HL-60 (cell line): ENCODE results near the gene PSAP.

Experiments
- DNase-seq, 2 experiments: peaks; one replicate each; pipeline ENCODE4 v3.0.0-alpha.2; 2010 to 2020; ENCODE audit warnings: low read depth in 1 of 2, low spot score in 1 of 2
- H3K27ac ChIP-seq: fragments of 250-450 bp; sonication (Bioruptor Pico); replicated peaks from 2 replicates; pipeline ENCODE4 v1.5.1; 2020; ENCODE audit warnings: mild to moderate bottlenecking, moderate library complexity
- H3K27me3 ChIP-seq: fragments of 250-450 bp; sonication (Bioruptor Pico); 2 replicates; pipeline ENCODE4 v1.5.1; 2021; ENCODE audit warnings: mild to moderate bottlenecking, moderate library complexity; ENCODE audit not compliant: insufficient read depth, poor library complexity, severe bottlenecking
- H3K4me3 ChIP-seq: replicated peaks from 2 replicates; pipeline ENCODE4 v1.5.1; 2011; ENCODE audit warnings: mild to moderate bottlenecking, control low read depth, low read length; ENCODE audit not compliant: insufficient read depth
- CTCF ChIP-seq: IDR thresholded peaks from one replicate; pipeline ENCODE4 v1.5.1; 2011; ENCODE audit warnings: low read length, control low read depth, inconsistent platforms; ENCODE audit not compliant: insufficient read depth
- GABPA ChIP-seq: IDR thresholded peaks from 2 replicates; pipeline ENCODE4 v1.6.1; 2012; ENCODE audit warnings: low read depth
- POLR2AphosphoS5 ChIP-seq: IDR thresholded peaks from 2 replicates; pipeline ENCODE4 v1.6.1; 2012; ENCODE audit warnings: low read depth
- SPI1 ChIP-seq: IDR thresholded peaks from 2 replicates; pipeline ENCODE4 v1.6.1; 2012; ENCODE audit warnings: low read depth, mild to moderate bottlenecking, borderline replicate concordance
- TF ChIP-seq, protein P1 (sequence below): IDR thresholded peaks from 2 replicates; pipeline ENCODE4 v1.6.1; 2012; ENCODE audit warnings: low read depth; ENCODE audit not compliant: insufficient replicate concordance

The PSAP gene

GRCh38 chr10:71833451-71834342 is 17.4 kb downstream of the PSAP start:
- Histone ChIP-seq H3K27ac (no peak overlapping the region), H3K4me3 (no peak overlapping the region), H3K27me3 (no peaks in the 10 kb centered on the region)
- no peak for DNase-seq
- TF ChIP-seq POLR2AphosphoS5 (no peak), SPI1 (no peak), CTCF (no peak), GABPA (no peak)
- TF ChIP-seq, protein P1, sequence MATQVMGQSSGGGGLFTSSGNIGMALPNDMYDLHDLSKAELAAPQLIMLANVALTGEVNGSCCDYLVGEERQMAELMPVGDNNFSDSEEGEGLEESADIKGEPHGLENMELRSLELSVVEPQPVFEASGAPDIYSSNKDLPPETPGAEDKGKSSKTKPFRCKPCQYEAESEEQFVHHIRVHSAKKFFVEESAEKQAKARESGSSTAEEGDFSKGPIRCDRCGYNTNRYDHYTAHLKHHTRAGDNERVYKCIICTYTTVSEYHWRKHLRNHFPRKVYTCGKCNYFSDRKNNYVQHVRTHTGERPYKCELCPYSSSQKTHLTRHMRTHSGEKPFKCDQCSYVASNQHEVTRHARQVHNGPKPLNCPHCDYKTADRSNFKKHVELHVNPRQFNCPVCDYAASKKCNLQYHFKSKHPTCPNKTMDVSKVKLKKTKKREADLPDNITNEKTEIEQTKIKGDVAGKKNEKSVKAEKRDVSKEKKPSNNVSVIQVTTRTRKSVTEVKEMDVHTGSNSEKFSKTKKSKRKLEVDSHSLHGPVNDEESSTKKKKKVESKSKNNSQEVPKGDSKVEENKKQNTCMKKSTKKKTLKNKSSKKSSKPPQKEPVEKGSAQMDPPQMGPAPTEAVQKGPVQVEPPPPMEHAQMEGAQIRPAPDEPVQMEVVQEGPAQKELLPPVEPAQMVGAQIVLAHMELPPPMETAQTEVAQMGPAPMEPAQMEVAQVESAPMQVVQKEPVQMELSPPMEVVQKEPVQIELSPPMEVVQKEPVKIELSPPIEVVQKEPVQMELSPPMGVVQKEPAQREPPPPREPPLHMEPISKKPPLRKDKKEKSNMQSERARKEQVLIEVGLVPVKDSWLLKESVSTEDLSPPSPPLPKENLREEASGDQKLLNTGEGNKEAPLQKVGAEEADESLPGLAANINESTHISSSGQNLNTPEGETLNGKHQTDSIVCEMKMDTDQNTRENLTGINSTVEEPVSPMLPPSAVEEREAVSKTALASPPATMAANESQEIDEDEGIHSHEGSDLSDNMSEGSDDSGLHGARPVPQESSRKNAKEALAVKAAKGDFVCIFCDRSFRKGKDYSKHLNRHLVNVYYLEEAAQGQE, result no peak

DNA sequence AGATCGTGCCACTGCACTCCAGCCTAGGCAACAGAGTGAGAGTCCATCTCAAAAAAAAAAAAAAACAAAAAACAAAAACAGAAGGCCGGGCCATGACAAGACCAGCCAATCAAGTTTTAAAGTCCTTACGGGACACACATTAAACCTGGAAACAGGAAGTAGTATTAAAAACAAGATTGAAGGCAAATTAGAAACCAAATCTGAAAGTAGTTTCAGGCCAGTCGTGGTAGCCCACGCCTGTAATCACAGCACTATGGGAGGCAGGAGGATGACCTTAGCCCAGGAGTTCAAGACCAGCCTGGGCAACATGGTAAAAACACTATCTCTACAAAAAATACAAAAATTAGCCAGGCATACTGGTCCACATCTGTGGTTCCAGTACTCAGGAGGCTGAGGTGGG is 18.1 kb downstream of the PSAP start:
- no peak overlapping the region for H3K4me3 ChIP-seq
- H3K27me3 ChIP-seq, result no peaks in the 10 kb centered on the region
- TF ChIP-seq, protein P1, result no peak
- TF ChIP-seq CTCF (no peak), POLR2AphosphoS5 (no peak), GABPA (no peak), SPI1 (no peak)
- no peak for DNase-seq
- H3K27ac ChIP-seq, result no peak overlapping the region

- no peak for DNase-seq
- TF ChIP-seq, protein P1, result no peak
- TF ChIP-seq POLR2AphosphoS5 (no peak), CTCF (no peak), GABPA (no peak), SPI1 (no peak)
- H3K27ac ChIP-seq, result no peak overlapping the region
- H3K27me3 ChIP-seq, result no peaks in the 10 kb centered on the region
- no peak overlapping the region for H3K4me3 ChIP-seq
These were observed 19.2 kb downstream of the PSAP start for GRCh38 chr10:71831646-71832552.
